ENCODE results near the gene SERPING1. TPM values are rescaled to one million over a fixed set of nuclear protein-coding genes. Genes with fewer than 3 reads are reported as not detected.

SERPING1 gene
- total RNA-seq, 1 donor from 2014 or later, result 74.7 TPM

DNA sequence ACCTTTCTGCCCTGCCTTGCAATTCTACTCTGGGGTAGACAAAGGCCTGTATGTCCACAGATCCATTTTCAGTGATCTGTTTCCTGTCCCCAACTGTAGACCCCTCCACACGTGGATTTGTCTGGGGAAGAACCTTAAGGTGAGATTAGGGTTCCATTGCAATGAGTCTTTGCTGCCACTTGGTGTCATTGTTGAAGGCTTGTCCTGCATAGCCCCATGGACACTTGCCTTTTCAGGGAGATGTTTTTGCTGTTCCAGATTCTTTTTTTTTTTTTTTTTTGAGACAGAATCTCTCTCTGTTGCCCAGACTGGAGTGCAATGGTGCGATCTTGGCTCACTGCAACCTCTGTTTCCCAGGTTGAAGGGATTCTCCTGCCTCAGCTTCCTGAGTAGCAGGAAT, 21.8 kb downstream of the SERPING1 start:
- H3K27me3 Mint-ChIP-seq, result no peaks in the 10 kb centered on the region
- H3K27ac Mint-ChIP-seq, result no peak overlapping the region
- peak; percentile 56 for TF ChIP-seq CTCF (conservative IDR thresholded peaks at IDR 0.05)
- no peak overlapping the region for H3K4me3 Mint-ChIP-seq
- peaks cover 10% of the 10 kb centered on the region for H3K4me1 Mint-ChIP-seq (ENCODE audit: unreplicated experiment)
- H3K9me3 Mint-ChIP-seq, result no peaks in the 10 kb centered on the region
- H3K36me3 Mint-ChIP-seq, result peaks cover 19% of the 10 kb centered on the region
- no peak for DNase-seq (ENCODE audit: extremely low spot score, unreplicated experiment)

- no peaks in the 10 kb centered on the region for H3K27me3 Mint-ChIP-seq
- no peaks in the 10 kb centered on the region for H3K9me3 Mint-ChIP-seq
- H3K27ac Mint-ChIP-seq, result no peak overlapping the region
- peaks cover 10% of the 10 kb centered on the region for H3K4me1 Mint-ChIP-seq (ENCODE audit: unreplicated experiment)
- no peak for DNase-seq (ENCODE audit: extremely low spot score, unreplicated experiment)
- no peak for TF ChIP-seq CTCF (conservative IDR thresholded peaks at IDR 0.05)
- peaks cover 12% of the 10 kb centered on the region for H3K36me3 Mint-ChIP-seq
- no peak overlapping the region for H3K4me3 Mint-ChIP-seq
These were observed 23.0 kb downstream of the SERPING1 start for GRCh38 chr11:57620467-57620866.

DNA sequence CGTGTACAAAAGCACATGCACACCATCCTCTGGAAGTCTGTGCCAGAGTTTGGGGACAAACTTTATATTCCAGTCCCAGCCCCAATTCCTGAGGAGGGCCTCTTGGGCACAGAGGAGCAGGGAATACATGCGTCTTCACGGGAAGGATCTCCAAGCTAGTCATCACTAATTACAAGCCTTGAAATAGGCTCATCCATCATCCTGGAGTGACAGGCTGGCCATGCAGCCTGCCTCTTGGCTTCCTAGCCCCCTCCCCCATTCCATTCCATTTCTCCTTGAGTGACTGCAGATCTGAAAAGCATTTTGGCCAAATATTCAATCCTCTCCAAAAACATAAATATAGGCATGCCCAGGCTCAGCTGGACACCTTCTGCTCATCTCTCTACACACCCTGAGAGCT, 24.8 kb downstream of the SERPING1 start:
- H3K36me3 Mint-ChIP-seq, result peaks cover 6% of the 10 kb centered on the region
- H3K9me3 Mint-ChIP-seq, result no peaks in the 10 kb centered on the region
- H3K4me1 Mint-ChIP-seq (ENCODE audit: unreplicated experiment), result peaks cover 6% of the 10 kb centered on the region
- no peak for TF ChIP-seq CTCF (conservative IDR thresholded peaks at IDR 0.05)
- H3K27ac Mint-ChIP-seq, result no peak overlapping the region
- H3K27me3 Mint-ChIP-seq, result no peaks in the 10 kb centered on the region
- DNase-seq (ENCODE audit: extremely low spot score, unreplicated experiment), result no peak
- H3K4me3 Mint-ChIP-seq, result no peak overlapping the region

GRCh38 chr11:57624864-57625263, 27.4 kb downstream of the SERPING1 start:
- Mint-ChIP-seq H3K4me1 (ENCODE audit: unreplicated experiment) (peaks cover 18% of the 10 kb centered on the region), H3K4me3 (no peak overlapping the region), H3K27ac (no peak overlapping the region), H3K36me3 (peaks cover 6% of the 10 kb centered on the region), H3K9me3 (peaks cover 4% of the 10 kb centered on the region), H3K27me3 (no peaks in the 10 kb centered on the region)
- TF ChIP-seq CTCF (conservative IDR thresholded peaks at IDR 0.05), result no peak
- DNase-seq (ENCODE audit: extremely low spot score, unreplicated experiment), result no peak

DNA sequence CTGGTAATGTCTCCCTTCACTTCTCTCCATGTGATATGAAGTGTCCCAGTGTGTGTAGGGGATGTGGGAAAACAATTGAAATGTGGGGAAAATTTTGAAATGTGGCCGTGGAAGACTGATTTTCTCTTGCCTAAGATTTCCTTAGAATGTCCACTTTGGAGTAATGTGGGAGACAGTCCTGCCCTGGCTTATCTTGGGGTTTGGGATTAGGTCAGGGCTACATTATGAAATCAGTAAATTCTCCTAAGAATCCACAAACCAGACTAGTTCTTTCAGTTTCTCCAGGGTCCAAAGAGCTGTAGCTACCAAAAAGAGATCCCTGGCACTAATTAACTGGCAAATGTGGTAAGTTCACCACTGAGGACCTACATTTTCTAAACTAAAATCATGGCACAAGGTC, 29.4 kb downstream of the SERPING1 start:
- no peak overlapping the region for H3K27ac Mint-ChIP-seq
- H3K36me3 Mint-ChIP-seq, result peaks cover 6% of the 10 kb centered on the region
- H3K27me3 Mint-ChIP-seq, result no peaks in the 10 kb centered on the region
- peaks cover 20% of the 10 kb centered on the region for H3K4me1 Mint-ChIP-seq (ENCODE audit: unreplicated experiment)
- H3K9me3 Mint-ChIP-seq, result peaks cover 4% of the 10 kb centered on the region
- no peak for DNase-seq (ENCODE audit: extremely low spot score, unreplicated experiment)
- no peak for TF ChIP-seq CTCF (conservative IDR thresholded peaks at IDR 0.05)
- no peak overlapping the region for H3K4me3 Mint-ChIP-seq

GRCh38 chr11:57630171-57630570, 32.7 kb downstream of the SERPING1 start:
- Mint-ChIP-seq H3K27ac (no peak overlapping the region), H3K4me1 (ENCODE audit: unreplicated experiment) (peaks cover 14% of the 10 kb centered on the region), H3K27me3 (no peaks in the 10 kb centered on the region), H3K4me3 (no peak overlapping the region), H3K36me3 (no peaks in the 10 kb centered on the region), H3K9me3 (peaks cover 4% of the 10 kb centered on the region)
- TF ChIP-seq CTCF (conservative IDR thresholded peaks at IDR 0.05), result no peak
- DNase-seq (ENCODE audit: extremely low spot score, unreplicated experiment), result no peak
